Progenitor cell of endocrine pancreas (in vitro differentiated cells): ENCODE data around the gene KCNT1. TPM values are rescaled to one million over a fixed set of nuclear protein-coding genes. Genes with fewer than 3 reads are reported as not detected.

Experiments
- DNase-seq: peaks from one replicate; pipeline ENCODE4 v3.0.0; 2021; ENCODE audit warnings: low spot score; ENCODE audit not compliant: unreplicated experiment
- H3K27ac Mint-ChIP-seq: 2 replicates; pipeline ENCODE4 v1.8.0; 2021; ENCODE audit warnings: mild to moderate bottlenecking, moderate library complexity, mixed read lengths
- H3K27me3 Mint-ChIP-seq: 2 replicates; pipeline ENCODE4 v1.8.0; 2021; ENCODE audit warnings: mixed read lengths
- H3K36me3 Mint-ChIP-seq: 2 replicates; pipeline ENCODE4 v1.8.0; 2022; ENCODE audit warnings: mixed read lengths; ENCODE audit not compliant: insufficient read depth
- H3K4me1 Mint-ChIP-seq: 2 replicates; pipeline ENCODE4 v1.8.0; 2021; ENCODE audit warnings: low read depth, mixed read lengths
- H3K4me3 Mint-ChIP-seq: 2 replicates; pipeline ENCODE4 v1.8.0; 2021; ENCODE audit warnings: low read depth, mild to moderate bottlenecking, moderate library complexity, mixed read lengths
- H3K9me3 Mint-ChIP-seq: 2 replicates; pipeline ENCODE4 v1.8.0; 2021; ENCODE audit warnings: low read depth, mixed read lengths
- CTCF ChIP-seq: fragments of 200-600 bp; sonication (generic); IDR thresholded peaks from one replicate; pipeline ENCODE4 v1.5.0; 2021; ENCODE audit warnings: antibody characterized with exemption, mild to moderate bottlenecking; ENCODE audit not compliant: unreplicated experiment
- total RNA-seq: library from RNA; stranded (reverse); gene quantifications from 2 replicates; pipeline ENCODE4 v1.2.1, GENCODE V29; 2021

The KCNT1 gene
- total RNA-seq, 1 donor from 2014 or later = not detected

DNA sequence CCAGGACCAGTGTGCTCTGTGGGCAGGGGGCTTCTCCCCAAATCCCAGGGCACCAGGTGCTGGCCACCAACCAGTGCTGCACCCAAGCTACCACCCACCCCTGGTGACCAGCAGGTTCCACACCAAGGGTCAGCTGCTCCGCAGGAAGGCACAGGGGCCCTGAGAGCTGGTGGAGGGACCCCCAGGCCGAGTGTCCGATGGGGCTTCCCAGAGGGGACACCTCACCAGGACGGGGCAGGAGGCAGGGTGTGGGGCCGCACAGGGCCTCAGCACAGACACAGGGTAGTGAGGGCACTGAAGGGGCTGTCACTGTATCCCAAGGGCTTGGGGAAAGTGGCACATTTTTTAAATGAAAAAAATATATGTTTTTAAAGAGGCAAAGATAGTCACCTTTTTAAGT, 20.8 kb upstream of the KCNT1 start:
- Mint-ChIP-seq H3K4me1 (no peaks in the 10 kb centered on the region), H3K9me3 (no peaks in the 10 kb centered on the region), H3K27me3 (peaks cover 10% of the 10 kb centered on the region), H3K27ac (no peak overlapping the region), H3K36me3 (no peaks in the 10 kb centered on the region), H3K4me3 (no peak overlapping the region)
- no peak for DNase-seq
- no peak for TF ChIP-seq CTCF

- H3K27ac Mint-ChIP-seq = no peak overlapping the region
- peaks cover 7% of the 10 kb centered on the region for H3K27me3 Mint-ChIP-seq
- H3K4me3 Mint-ChIP-seq = no peak overlapping the region
- no peaks in the 10 kb centered on the region for H3K36me3 Mint-ChIP-seq
- no peaks in the 10 kb centered on the region for H3K4me1 Mint-ChIP-seq
- no peak for TF ChIP-seq CTCF
- no peaks in the 10 kb centered on the region for H3K9me3 Mint-ChIP-seq
- no peak for DNase-seq
Observed at GRCh38 chr9:135683401-135684034, 18.5 kb upstream of the KCNT1 start.

DNA sequence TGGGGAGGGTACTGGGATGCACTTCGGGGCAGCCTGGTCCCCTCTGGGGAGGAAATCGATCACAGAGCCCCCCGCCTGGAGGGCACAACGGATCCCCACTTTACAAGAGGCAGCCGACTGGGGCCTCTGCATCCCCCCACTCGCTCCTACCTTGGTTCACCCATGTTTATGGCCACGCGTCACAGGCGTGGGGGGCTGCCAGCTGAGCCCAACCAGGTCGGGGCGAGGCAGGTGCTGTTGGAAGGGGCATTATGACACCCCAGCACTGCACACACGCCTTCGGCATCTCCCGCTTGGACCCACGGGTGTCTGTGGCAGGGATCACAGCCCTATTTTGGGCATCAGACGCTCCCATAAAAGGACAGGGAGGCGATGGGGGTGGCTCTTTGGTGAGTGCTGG, 17.3 kb upstream of the KCNT1 start:
- no peak overlapping the region for H3K4me3 Mint-ChIP-seq
- H3K27ac Mint-ChIP-seq = no peak overlapping the region
- no peaks in the 10 kb centered on the region for H3K36me3 Mint-ChIP-seq
- DNase-seq = no peak
- TF ChIP-seq CTCF = no peak
- no peaks in the 10 kb centered on the region for H3K9me3 Mint-ChIP-seq
- no peaks in the 10 kb centered on the region for H3K4me1 Mint-ChIP-seq
- H3K27me3 Mint-ChIP-seq = peaks cover 7% of the 10 kb centered on the region

GRCh38 chr9:135687216-135687615, 14.8 kb upstream of the KCNT1 start:
- Mint-ChIP-seq H3K27me3 (peaks cover 5% of the 10 kb centered on the region), H3K27ac (no peak overlapping the region), H3K4me1 (no peaks in the 10 kb centered on the region), H3K4me3 (no peak overlapping the region), H3K36me3 (no peaks in the 10 kb centered on the region), H3K9me3 (no peaks in the 10 kb centered on the region)
- no peak for DNase-seq
- no peak for TF ChIP-seq CTCF

DNA sequence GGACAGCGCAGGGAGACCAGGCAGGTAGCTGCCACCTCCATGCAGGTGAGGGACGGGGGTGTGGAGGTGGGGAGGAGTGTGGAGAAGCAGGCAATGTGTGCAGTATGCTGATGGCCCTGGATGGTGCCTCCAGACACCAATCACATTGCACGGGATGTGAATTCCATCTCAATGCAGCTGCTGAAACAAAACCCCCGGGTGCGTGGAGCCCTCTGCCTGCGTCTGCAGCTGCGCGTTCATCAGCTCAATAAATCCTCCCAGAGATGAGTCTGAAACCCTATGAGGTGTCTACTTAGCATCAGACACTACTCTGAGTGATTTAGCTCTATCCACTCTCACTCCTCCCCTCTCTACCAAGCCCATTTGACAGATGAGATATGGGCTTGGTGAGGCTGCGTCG, 13.0 kb upstream of the KCNT1 start:
- no peak for TF ChIP-seq CTCF
- Mint-ChIP-seq H3K27me3 (peaks cover 10% of the 10 kb centered on the region), H3K4me1 (no peaks in the 10 kb centered on the region), H3K4me3 (no peak overlapping the region), H3K27ac (no peak overlapping the region), H3K9me3 (no peaks in the 10 kb centered on the region), H3K36me3 (no peaks in the 10 kb centered on the region)
- no peak for DNase-seq
